NB4 (cell line): ENCODE measurements around the gene UBXN6.

Experiments used
- DNase-seq: peaks from one replicate; pipeline ENCODE4 v3.0.0; 2010; ENCODE audit warnings: low read depth
- H3K4me3 ChIP-seq: one replicate; pipeline ENCODE4 v1.5.1; 2011; ENCODE audit warnings: mild to moderate bottlenecking, low read depth, low read length, moderate library complexity
- MYC ChIP-seq: IDR thresholded peaks from 2 replicates; pipeline ENCODE4 v1.6.1; 2011; ENCODE audit warnings: low read depth, low read length
- POLR2A ChIP-seq: IDR thresholded peaks from 2 replicates; pipeline ENCODE4 v1.6.1; 2011; ENCODE audit warnings: mild to moderate bottlenecking; ENCODE audit not compliant: insufficient read length; ENCODE audit errors: extremely low read depth
- TF ChIP-seq, protein P1 (sequence below): IDR thresholded peaks from 2 replicates; pipeline ENCODE4 v1.6.1; 2011; ENCODE audit warnings: low read depth, low read length
- TF ChIP-seq, protein P2 (sequence below): IDR thresholded peaks from one replicate; pipeline ENCODE4 v1.5.1; 2012; ENCODE audit warnings: low read depth, low read length

Gene UBXN6

DNA sequence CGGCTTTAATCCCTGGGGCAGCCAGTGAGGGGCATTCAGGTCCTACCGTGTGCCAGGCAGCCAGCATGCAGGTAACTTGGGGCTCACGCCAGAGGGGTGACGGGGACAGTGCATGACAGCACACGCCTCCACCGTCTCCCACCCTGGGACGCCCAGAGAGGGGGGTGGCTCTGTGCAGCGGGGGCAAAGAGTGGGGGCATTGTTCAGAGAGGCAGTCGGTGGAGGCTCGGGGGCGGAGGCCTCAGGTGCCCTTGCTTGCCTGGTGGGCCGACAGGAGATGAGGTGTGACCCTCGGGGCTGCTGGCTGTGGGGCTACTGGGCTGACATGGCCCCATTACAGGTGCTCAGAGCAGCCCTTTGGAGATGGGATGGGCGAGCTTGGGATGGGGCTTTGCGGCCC, 42.3 kb upstream of the UBXN6 start:
- DNase-seq: no peak
- TF ChIP-seq POLR2A (no peak), MYC (no peak)
- TF ChIP-seq, protein P1, sequence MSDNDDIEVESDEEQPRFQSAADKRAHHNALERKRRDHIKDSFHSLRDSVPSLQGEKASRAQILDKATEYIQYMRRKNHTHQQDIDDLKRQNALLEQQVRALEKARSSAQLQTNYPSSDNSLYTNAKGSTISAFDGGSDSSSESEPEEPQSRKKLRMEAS: no peak
- TF ChIP-seq, protein P2, sequence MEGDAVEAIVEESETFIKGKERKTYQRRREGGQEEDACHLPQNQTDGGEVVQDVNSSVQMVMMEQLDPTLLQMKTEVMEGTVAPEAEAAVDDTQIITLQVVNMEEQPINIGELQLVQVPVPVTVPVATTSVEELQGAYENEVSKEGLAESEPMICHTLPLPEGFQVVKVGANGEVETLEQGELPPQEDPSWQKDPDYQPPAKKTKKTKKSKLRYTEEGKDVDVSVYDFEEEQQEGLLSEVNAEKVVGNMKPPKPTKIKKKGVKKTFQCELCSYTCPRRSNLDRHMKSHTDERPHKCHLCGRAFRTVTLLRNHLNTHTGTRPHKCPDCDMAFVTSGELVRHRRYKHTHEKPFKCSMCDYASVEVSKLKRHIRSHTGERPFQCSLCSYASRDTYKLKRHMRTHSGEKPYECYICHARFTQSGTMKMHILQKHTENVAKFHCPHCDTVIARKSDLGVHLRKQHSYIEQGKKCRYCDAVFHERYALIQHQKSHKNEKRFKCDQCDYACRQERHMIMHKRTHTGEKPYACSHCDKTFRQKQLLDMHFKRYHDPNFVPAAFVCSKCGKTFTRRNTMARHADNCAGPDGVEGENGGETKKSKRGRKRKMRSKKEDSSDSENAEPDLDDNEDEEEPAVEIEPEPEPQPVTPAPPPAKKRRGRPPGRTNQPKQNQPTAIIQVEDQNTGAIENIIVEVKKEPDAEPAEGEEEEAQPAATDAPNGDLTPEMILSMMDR: no peak

DNA sequence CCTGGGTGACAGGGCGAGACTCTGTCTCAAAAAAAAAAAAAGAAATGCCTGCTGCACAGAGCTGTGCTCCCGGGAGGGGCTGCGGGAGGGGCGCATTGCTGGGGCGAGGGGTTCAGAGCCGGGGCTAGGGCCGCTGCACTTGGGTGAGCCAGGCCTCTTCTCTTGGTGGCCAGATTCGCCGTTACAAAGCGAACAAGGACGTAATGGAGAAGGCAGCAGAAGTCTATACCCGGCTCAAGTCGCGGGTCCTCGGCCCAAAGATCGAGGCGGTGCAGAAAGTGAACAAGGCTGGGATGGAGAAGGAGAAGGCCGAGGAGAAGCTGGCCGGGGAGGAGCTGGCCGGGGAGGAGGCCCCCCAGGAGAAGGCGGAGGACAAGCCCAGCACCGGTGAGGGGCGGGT, 41.7 kb upstream of the UBXN6 start:
- H3K4me3 ChIP-seq: no peak overlapping the region

More for the DNA sequence above, 42.3 kb upstream of the UBXN6 start:
- no peak overlapping the region for H3K4me3 ChIP-seq

DNA sequence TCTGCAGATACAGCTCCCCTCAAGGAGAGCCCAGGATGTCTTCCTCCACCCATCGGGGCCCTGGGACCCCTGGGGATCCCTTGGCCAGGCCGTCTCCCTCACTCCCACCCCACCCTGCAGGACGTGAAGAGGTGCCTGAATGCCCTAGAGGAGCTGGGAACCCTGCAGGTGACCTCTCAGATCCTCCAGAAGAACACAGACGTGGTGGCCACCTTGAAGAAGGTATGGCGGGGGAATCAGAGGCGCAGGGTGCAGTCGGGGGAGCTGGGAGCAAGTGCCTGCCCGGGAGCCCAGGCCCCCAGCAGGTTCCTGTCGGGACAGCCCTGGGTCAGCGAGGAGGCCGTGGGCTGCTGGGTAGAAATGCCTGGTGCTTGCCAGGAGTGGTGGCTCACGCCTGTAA, 41.1 kb upstream of the UBXN6 start:
- TF ChIP-seq MYC (no peak), POLR2A (no peak)
- TF ChIP-seq, protein P1: no peak
- TF ChIP-seq, protein P2: no peak
- no peak overlapping the region for H3K4me3 ChIP-seq
- DNase-seq: no peak

More for the DNA sequence above, 41.7 kb upstream of the UBXN6 start:
- DNase-seq: no peak
- no peak for TF ChIP-seq POLR2A
- no peak for TF ChIP-seq MYC
- TF ChIP-seq, protein P1: no peak
- TF ChIP-seq, protein P2: no peak

DNA sequence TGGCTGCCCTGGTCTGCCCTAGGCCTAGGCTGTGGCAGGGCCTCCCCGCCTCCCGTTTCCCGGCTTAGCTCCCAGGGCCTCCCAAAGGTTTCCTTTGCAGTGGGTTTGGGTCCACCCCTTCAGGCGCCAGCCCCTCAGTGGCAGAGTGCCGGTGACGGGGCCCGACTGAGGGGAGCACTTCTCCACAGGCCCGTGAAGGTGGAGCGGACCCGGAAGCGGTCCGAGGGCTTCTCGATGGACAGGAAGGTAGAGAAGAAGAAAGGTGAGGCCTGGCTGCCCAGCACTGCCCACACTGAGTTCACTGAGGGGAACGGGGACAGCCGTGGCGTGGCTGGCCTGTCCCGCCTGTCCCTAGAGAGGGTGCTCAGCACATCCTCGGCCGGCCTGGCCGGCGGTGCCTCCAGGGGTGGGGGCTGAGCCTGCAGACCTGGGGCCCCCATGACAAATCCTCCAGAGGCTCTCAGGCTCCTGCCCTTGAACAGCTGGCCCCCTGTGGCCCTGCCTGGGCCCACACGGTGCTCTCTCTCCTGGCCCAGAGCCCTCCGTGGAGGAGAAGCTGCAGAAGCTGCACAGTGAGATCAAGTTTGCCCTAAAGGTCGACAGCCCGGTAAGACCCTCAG, 40.3 kb upstream of the UBXN6 start:
- H3K4me3 ChIP-seq: no peak overlapping the region
- no peak for DNase-seq
- TF ChIP-seq, protein P2: no peak
- TF ChIP-seq POLR2A (no peak), MYC (no peak)
- TF ChIP-seq, protein P1: no peak

DNA sequence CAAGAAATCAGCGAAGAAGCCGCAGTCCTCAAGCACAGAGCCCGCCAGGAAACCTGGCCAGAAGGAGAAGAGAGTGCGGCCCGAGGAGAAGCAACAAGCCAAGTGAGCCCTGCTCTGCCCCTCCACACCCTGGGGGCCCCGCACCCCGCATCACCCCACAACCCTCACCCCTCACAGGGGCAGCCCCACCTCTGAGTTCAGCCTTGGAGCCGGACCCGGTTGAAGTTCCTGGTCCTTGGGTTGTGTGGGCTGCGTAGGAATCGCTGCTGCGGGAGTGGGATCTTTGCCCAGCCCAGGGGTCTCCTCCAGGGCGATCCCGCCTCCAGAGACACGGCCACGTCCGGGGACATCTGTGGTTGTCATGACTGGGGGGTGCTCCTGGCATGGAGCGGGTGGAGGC, 38.7 kb upstream of the UBXN6 start:
- no peak for TF ChIP-seq MYC
- no peak for TF ChIP-seq POLR2A
- TF ChIP-seq, protein P1: no peak
- TF ChIP-seq, protein P2: no peak
- DNase-seq: no peak
- no peak overlapping the region for H3K4me3 ChIP-seq
